Activated CD4-positive, alpha-beta T cell treated with anti-CD3 and anti-CD28 coated beads, Interleukin-2, amount 50 U/mL, for 1 hour (primary cell): Measurements from ENCODE around the gene AGPAT3.
A peak's percentile ranks its signal among the peaks of the same experiment; 100 is the strongest.

Experiments used
- DNase-seq: peaks from one replicate; pipeline ENCODE4 v3.0.0-alpha.2; 2020

The AGPAT3 gene

DNA sequence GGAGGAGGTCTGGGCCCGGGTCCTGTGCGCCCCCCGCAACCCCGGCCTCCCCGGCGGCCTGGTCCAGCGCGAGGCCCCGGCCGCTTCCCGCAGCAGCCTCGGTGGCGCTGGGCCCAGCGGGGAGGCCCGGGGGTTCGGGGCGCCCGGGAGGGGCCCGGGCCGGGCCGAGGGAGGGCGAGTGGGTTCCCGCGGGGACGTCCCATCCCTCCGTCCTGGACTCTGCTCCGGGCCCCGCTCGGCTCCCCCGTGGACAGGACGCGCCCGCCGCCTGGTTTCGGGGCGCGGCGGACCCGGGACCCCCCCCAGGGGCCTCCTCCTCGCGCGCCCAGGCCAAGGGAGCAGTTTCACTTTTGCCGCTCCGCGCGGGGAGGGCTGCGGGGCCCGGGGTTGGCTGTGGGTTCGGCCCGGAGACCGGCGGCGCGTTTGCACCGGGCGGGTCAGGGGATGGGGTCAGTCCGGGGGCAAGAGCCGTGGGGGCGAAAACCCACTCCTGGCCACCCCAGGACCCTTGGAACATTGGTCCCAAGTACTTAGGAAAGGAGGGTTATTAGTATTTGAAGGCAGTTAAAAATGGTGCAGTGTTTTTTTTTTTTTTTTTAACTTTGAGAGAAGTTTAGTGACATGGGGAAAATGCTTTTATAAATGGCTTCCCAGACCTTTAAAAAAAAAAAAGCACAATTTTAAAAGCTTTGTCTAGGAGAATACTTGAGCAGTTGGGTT lies 677 bp downstream of the AGPAT3 start:
- peak; percentile 49 for DNase-seq

DNA sequence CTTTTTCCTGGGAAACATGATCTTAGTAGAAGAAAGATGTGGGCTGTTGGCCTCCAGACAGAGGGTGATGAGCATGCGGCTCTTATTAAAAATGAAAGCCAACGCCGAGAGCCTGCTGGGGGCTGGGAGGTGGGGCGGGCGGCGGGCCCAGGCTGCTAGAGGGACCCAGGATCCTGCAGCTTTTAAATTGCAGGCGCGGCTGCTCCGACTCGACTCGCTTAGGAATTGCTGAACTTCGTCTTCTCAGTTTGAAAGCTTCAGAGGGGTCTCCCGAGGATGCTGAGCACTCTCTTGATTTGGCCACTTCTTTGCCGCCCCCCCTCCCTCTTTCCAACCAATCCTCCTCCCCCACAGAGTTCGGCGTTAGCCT lies 1.2 kb downstream of the AGPAT3 start:
- peak; percentile 33 for DNase-seq

DNA sequence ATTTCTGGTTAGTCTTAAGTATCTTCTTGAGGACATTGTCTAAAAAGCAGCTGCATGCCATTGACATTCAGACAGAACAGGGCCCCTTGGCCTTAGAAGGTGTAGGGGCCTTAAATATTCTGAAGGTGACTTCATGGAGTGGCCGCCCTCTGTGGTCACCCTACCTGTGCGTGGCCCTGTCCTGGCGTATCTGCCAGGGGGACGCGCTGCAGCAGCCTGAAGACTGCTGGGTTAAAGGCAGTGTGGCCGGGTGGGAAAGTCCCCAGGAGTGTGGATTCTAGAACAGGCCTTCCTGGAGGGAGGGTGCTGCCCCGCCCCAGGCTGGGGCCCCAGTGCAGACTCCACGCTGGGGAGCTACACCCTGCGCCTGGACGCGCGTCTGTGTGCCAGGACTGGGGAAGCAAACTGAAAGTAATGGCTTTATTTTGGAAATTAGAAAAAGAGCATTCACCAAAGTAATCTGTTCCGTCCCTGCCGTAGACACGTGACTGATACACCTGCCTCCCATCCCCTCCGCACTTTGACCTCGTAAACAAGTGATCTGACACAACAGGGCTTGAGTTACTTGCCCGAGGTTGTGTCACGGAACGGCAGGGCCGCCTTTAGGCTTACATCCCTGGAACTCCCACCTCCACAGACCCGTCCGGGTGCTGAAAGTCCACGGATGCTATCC lies 1.8 kb downstream of the AGPAT3 start:
- DNase-seq: peak; percentile 48

DNA sequence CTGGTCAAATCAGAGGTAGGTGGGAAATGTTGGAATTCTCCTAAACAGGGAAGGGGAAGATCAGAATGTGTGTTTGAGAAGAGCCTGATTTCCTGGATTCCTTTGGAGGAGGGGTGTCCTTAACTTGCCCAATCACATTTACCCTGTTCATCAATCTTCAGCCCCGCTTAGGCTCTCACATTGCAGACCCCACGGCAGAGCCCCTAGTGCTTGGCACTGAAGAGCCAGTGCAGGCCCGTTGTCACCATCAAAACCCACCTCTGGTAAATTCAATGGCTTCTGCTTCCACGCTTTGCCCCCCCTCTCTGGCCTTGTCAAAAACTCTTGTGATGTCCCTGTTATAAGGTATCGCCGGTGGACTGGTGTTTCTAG lies 2.3 kb downstream of the AGPAT3 start:
- DNase-seq: no peak

DNA sequence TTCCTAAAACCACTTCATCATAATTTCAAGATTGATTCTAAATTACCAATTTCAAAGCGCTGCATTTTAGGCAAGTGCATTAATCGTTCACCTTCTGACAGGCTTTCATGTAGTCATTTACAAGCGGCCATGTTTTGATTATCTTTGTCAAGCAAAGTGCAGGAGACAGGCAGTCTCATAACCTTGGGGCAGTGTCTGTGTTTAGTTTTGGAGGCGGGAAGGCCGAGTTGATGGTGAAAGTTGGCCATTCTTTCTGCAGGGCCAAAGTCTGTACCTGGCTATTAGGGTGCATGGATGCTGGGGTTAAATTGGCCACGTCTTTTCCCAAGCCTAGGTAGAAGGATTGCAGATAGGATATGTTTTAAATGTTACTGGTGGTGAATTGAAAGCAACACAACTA lies 2.9 kb downstream of the AGPAT3 start:
- DNase-seq: no peak

DNA sequence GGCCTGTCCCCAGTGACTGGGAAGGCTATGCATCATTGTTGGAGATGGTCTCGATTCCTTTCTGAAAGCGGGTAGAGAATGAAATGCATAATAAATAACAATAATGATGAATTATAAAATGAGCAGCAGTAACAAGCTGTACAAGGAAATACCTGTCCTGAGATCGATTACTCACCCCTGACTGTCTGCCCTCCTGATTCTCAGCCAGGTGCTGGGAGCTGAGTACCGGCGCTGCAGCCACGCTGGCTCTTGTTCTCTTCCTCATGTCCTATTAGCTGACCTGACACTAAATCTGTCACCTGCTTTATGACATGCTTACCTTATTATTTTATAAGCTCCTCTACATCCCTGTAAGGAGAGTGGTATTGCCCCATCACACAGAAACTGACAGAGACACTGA lies 3.4 kb downstream of the AGPAT3 start:
- DNase-seq: no peak

DNA sequence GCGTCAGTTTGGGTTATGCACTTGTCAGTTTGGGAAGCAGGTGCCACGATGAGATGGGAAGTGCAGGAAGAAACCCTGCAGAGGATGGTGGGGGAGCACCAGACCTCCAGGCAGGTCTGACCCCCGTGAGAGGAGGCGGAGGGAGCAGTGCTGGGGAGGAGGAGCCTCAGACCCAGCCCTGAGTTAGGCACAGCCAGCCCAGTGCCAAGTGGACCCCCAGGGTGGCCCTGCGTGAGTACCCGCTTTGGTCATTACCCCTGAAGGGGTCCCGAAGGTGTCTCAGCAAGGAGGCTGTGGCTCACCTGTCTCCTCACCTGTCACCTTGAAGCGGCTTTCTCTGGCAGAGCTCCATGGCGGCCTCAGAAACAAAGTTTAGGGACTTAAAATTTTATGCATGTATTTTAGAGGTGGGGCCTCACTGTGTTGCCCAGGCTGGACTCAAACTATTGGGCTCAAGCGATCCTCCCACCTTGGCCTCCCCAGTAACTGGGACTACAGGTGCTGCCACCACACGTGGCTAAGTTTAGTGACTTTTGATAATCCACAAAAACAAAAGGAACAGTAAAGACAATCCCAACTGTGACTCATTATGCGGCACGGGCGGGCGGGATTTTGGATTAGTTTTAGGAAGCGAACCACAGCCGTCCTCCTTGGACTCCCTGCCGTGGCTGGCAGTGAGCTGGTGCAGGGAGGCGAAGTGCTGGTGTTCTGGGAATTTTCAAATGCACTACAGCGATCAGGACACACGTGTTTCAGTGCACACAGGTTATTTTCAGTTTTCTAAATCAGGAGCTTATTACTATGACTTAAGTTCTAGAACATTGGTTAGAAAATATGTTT lies 4.7 kb downstream of the AGPAT3 start:
- no peak for DNase-seq

DNA sequence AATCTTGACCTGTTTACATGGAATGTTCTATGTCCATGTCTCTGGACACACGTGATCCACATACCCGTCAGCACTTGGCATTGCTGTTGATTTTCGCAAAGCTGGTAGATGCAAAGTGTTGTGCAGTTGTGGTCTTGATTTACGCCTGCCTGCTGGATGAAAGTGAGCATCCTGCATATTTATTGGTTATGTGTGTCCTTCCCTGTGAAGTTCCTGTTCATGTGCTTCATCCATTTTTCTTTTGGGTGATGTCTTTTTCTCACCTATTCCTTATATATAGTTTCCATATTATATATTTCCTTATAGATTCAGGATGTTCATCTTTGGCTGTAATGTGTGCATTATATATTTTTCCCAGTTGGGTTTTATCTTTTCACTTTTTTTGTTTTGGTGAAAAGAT lies 6.5 kb downstream of the AGPAT3 start:
- no peak for DNase-seq

DNA sequence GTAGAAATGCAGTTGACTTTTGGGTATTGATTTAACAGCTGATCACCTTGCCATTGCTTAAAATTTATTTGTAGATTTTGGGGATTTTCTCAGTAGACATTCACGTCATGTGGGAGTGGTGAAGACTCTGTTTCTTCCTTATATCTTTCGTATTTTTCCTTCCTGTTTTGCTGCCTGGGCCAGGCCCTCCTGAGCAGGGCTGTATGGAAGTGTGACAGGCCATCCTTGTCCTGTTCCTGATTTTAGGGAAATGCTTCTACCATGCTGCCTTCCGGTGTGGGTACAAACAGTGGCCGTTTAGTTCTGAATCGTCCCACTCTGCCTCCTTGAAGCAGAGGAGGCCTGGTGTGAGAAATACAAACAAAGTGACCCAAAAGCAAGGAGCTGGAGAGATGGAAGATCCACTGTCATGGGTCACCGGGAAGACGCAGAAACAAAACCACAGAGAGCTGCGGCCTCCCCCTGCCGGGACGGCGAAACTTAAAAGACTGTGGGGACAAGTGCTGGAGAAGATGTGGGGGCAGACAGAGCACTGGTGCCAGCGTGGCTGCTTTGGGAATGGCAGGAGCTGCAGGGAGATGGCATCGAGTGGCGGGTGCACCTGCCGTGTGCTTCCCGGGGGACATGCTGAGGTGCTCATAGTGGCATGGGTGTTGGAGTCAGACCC lies 7.6 kb downstream of the AGPAT3 start:
- DNase-seq: no peak

DNA sequence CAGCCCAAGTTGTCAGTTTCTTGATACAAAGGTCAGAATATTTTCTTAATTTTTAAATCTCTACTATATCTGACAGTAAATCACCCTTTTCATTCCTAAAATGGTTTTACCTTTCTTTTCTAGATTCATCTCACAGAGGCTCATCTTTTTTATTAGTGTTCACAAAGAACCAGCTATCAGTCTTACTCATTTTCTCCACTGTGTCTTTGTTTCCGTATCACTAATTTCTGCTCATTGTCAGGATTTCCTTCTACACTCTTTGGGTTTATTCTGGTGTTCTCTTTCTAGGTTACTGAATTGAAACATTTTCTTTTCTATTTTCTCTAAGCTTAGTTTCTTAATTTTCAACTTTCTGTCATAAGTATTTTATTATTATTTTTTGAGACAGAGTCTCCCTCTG lies 8.7 kb downstream of the AGPAT3 start:
- no peak for DNase-seq

DNA sequence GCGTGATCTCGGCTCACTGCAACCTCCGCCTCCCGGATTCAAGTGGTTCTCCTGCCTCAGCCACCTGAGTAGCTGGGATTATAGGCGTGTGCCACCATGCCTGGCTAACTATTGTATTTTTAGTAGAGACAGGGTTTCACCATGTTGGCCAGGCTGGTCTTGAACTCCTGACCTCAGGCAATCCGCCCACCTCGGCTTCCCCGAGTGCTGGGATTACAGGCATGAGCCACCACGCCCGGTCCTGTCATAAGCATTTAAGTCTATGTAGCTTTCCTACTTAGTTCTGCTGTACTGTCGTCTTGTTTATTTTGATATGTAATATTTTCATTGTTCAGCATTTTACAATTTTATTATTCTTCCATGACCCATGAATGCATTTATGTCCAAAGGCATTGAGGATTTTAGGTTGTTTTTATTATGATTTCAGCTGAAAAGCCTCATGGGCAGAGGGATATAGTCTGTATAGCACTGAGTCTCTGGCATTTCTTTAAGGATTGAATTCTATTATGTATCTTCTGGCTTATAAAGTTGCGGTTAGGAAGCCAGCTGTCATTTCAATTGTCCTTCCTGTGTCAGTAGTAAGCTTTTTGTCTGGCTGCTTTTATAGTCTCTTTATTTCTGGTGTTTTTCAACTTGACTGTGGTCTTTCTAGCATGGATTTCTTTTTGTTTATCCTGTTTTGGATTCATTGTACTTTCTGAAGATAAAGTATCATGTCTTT lies 9.2 kb downstream of the AGPAT3 start:
- DNase-seq: no peak

DNA sequence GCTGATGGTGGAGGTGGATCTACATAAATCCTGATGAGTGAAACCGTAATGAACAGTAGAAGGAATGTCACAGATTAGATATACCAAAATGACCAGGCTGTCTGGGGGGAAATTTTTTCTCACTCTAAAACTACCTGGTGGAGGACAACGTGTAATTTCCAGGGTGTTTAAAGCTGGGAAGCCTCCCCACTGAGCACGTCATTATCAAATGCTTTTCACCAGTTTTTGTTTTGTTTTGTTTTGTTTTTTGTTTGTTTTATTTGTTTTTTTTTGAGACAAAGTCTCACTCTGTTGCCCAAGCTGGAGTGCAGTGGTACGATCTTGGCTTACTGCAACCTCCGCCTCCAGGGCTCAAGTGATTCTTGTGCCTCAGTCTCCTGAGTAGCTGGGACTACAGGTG lies 11.6 kb downstream of the AGPAT3 start:
- no peak for DNase-seq

DNA sequence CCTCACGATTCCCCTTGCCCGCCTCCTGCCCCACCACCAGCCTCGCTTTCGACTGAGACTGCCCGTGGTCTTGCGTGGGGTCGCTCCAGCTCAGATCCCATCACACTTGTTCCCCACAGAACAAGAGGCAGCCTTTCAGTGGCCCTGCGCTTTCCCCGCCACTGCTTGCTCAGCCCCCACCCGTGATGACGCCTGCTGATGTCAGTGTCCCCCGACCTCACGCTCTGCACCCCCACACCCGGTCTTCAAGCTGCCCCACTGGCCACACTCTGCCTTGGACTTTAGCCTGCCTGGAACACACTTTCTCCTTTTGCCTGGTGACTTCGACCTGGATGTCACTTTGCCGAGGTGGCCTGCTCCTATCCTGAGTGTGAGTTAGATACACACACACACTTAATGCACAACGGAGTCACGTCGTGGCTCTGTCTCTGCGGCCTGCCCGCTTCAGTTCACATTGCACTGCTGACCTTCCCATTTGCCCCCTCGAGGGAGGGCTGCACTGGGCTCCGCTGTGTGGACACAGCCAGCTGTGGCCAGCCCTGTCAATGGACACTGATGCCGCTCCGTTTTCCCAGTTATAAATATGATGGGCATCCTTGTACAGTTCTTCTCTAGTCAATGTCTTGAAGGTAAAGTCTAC lies 13.0 kb downstream of the AGPAT3 start:
- no peak for DNase-seq

DNA sequence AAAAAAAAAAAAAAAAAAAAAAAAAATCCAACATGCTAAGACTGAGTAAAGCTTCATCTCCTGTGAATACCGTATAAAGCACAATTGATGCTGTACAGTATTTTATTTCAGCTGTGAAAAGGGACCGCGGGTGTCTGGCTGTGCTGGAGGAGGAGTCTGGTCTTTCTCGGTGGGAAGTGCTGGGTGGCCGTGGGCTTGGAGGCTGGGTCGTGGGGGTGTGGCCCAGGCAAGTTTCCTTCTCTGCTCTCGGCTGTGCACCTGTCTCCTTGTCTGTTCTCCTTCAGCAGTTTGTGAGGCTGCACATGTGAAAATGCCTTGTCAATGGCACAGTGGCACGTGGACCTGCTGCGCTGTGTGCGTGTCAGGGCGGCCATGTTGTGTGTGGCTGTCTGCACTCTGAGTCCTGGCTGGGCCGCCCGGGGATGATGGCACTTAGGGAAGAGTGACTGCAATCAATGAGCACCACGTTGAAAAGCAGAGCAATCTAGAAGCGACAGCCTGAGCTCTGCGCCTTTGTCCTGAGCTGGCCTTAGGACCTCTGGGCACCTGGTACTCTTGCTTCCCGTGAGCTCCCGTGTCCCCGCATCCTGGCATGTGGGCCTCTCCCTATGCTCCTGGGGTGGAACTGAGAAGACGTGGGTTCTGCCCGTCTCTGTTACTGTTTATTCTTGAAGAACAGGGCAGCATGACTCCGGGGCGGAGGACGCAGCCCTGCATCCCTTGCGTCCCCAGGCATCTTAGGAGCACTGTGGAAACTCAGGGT lies 14.5 kb downstream of the AGPAT3 start:
- no peak for DNase-seq

DNA sequence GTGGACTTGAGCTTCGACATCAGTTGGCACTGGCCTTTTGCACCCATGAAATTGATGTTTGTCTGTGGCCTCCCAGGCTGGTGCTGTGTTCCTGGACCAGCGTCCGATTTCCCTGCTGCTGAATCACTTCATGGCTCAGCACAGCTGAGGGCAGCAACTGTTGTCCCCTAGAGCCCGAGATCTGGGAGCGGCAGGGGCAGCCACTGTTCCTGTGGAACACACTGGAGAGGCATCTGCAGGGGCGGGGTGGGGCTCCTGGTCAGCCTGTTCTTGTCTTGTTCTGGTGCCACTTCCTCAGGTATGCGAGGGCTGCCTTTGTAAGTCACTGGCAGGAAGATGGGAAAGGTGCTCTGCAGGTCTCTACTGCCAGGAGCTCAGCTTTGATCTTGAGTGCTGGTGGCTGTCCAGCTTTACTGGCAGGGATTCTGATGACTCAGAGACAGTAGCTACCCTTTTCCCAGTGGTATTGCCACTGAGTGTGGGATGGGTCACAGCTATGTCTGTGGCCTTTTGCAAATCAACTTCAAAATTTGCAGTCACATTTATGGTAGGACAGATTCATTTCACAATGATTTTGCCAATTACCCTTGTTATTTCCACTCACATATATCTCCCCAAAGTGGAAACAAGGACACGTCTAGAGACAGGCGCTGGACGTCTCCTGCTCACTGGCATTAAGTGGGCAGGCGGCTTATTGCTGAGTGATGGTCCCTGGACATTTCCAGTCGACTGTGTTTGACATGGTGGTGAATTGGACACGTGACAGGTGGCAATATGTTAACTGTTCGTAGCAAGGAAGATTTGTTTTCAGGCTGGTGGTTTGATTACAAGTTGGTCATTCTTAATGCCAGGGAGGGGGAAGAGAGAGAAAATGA lies 15.3 kb downstream of the AGPAT3 start:
- DNase-seq: no peak

DNA sequence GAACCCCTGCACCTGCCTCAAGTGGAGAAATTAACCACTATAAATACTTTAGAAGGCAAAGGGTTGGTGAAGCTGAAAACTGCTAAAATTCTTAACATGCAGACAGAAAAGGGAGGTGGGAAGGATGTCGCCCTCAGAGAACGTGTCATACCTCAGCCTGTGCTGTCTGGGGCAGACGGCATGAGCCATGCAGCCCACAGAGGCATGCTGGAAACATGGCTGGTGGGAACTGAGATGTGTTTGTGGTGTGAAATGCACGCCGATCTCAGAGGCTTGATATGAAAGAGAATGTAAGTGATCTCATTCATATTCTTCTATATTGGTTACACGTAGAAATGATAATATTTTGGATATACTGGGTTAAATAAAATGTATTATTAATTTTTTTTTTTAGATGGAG lies 16.3 kb downstream of the AGPAT3 start:
- DNase-seq: no peak

DNA sequence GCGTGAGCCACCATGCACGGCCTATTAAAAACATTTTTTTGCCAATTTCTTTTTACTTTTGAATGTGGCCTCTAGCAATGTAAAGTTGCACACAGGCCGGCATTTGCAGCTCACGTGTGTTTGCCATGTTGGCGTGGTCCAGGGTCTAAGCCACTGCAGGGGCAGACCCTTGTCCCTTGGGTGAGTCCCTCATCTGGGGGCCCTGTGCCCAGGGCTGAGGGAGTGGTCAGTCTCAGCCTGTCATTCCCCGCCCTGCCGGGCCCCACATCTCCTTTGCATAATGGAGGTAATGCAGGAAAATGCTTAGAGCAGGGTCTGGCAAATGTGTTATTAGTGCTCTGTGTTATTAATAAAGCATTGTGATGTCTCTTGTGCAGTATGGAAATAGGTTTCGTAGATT lies 16.9 kb downstream of the AGPAT3 start:
- DNase-seq: no peak

DNA sequence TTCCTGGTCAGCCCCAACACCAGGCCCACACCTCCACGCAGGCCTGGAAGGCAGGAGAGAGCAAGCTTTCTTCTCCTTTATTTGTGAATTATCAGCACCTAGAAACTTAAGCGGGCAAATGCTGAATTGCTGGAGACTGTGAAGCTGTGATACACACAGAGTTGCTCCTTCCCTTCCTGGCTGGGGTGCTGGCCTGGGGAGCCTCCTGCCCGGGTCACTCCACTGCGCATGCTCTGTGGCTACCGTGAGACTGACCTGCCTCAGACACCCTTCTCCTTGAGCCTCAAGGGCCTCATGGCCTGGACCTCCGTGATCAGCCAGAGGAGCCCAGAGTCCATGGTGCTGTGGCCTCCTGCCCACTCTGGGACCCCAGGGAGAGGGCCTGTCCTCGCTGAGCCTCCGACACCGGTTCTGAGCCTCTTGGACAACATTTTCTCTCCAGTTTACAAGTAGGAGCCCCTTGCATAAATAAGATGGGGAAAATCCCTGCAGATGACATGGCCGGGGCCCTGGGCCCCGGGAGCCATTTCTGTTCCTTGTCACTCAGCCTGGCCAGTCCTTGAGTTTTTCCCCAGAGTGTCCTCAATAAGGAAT lies 18.0 kb downstream of the AGPAT3 start:
- no peak for DNase-seq

DNA sequence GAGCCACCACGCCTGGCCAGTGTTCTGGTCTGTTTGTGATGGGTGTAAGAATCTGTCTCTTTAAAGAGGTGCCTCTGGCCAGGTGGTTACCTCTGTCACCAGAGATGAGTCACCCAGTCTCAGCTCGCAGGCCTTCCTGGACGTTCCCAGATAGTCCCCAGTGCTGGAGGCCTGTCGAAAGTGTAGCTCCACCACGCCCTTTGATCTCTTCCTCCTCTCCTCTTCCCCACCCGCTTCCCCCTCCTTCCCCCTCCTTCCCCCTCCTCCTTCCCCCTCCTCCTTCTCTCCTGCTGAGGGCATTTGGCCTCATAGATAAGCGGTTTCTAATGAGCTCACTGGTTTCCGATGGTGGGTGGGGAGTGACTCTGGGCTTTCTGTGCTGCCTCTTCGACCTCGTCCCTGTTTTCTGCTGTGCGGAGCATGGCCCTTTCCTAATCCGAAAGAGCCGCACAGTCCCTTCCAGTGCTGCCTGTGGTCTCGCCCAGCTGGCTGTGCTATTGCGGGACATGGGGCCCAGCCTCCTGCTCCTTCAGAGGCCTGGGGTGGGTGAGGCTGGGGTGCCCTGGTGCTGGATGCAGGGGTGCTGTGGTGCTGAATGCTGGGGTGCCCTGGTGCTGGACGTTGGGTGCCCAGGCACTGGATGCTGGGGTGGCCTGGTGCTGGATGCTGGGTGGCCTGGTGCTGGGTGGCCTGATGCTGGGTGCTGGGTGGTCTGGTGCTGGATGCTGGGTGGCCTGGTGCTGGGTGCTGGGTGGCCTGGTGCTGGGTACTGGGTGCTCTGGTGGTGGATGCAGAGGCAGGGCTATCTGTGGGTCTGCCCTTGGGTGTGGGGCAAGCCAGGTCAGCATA lies 19.2 kb downstream of the AGPAT3 start:
- DNase-seq: peak; percentile 21
